Uterus (tissue), 4 donors: ENCODE results near the gene ZNF467. TPM values are rescaled to one million over a fixed set of nuclear protein-coding genes. Genes with fewer than 3 reads are reported as not detected.

Experiments
- DNase-seq, 2 donors: peaks; one replicate each; pipeline ENCODE4 v3.0.0-alpha.2; 2019 to 2020
- H3K27ac ChIP-seq, 2 donors: fragments of 200-600 bp; sonication (generic); 1 replicate in 1 of 2; 2 replicates in 1 of 2; pipeline ENCODE4 v1.5.1; 2016 to 2018
- H3K27me3 ChIP-seq, 2 donors: fragments of 200-600 bp; sonication (generic); one replicate each; pipeline ENCODE4 v1.5.1; 2018 to 2019; ENCODE audit warnings: control low read depth in 1 of 2
- H3K36me3 ChIP-seq, 2 donors: fragments of 200-600 bp; sonication (generic); one replicate each; pipeline ENCODE4 v1.5.1; 2019; ENCODE audit warnings: control low read depth in 1 of 2
- H3K4me1 ChIP-seq, 2 donors: fragments of 200-600 bp; sonication (generic); one replicate each; pipeline ENCODE4 v1.5.1; 2018 to 2019; ENCODE audit warnings: control low read depth in 1 of 2
- H3K4me3 ChIP-seq, 2 donors: fragments of 200-600 bp; sonication (generic); 1 replicate in 1 of 2; 2 replicates in 1 of 2; pipeline ENCODE4 v1.5.1; 2018 to 2019; ENCODE audit warnings: mild to moderate bottlenecking in 1 of 2
- H3K9me3 ChIP-seq, 2 donors: fragments of 200-600 bp; sonication (generic); one replicate each; pipeline ENCODE4 v1.5.1; 2019; ENCODE audit warnings: control low read depth in 1 of 2
- CTCF ChIP-seq, 4 experiments: fragments of 200-600 bp in 2 of 4; fragments of 450-650 bp in 2 of 4; sonication (generic) in 2 of 4; IDR thresholded peaks; one replicate each; pipeline ENCODE4 v1.5.1; 2016 to 2019; ENCODE audit warnings: antibody characterized with exemption in 4 of 4, mild to moderate bottlenecking in 2 of 4, moderate library complexity in 1 of 4
- POLR2A ChIP-seq, 2 donors: fragments of 450-650 bp; IDR thresholded peaks; one replicate each; pipeline ENCODE4 v1.6.1; 2016; ENCODE audit warnings: antibody characterized with exemption in 2 of 2, mild to moderate bottlenecking in 1 of 2, moderate library complexity in 1 of 2
- intact Hi-C: fragments of 100-400 bp; cut with DNase I; formaldehyde crosslinking; loops from one replicate; pipeline ENCODE4 v1.15.1; 2023; ENCODE audit warnings: low total_unique reads
- total RNA-seq, 4 donors: library from RNA; depleted of rRNA in 3 of 4; stranded (reverse); fragments of >200 nt in 3 of 4; gene quantifications; one replicate each; pipeline versions ENCODE4 v1.1.0 to v1.2.4, GENCODE V29; 2014 to 2023
- donor health status: DM: yes; HTN: yes; CAD: no.

ZNF467 gene
- total RNA-seq, 4 donors from 2014 or later: 5.2 to 23.6 (median 14.3) TPM

GRCh38 chr7:149723795-149724495, 49.4 kb downstream of the ZNF467 start:
- Histone ChIP-seq H3K27me3 (no peaks in the 10 kb centered on the region), H3K36me3 (no peaks in the 10 kb centered on the region), H3K27ac (no peak overlapping the region), H3K4me3 (no peak overlapping the region), H3K4me1 (no peaks in the 10 kb centered on the region), H3K9me3 (no peaks in the 10 kb centered on the region)
- intact Hi-C loops: no loop called here
- DNase-seq: no peak
- TF ChIP-seq CTCF (IDR thresholded peaks at IDR 0.05) (no peak), POLR2A (IDR thresholded peaks at IDR 0.05) (no peak)

- TF ChIP-seq POLR2A (IDR thresholded peaks at IDR 0.05) (no peak), CTCF (IDR thresholded peaks at IDR 0.05) (no peak)
- no peaks in the 10 kb centered on the region for H3K4me1 ChIP-seq
- DNase-seq: no peak
- no peak overlapping the region for H3K27ac ChIP-seq
- no peak overlapping the region for H3K4me3 ChIP-seq
- H3K9me3 ChIP-seq: no peaks in the 10 kb centered on the region
- no peaks in the 10 kb centered on the region for H3K36me3 ChIP-seq
- H3K27me3 ChIP-seq: no peaks in the 10 kb centered on the region
- intact Hi-C loops: no loop called here
Measured at GRCh38 chr7:149723082-149723767, 50.2 kb downstream of the ZNF467 start.

GRCh38 chr7:149722356-149722957, 50.9 kb downstream of the ZNF467 start:
- Histone ChIP-seq H3K4me3 (no peak overlapping the region), H3K36me3 (no peaks in the 10 kb centered on the region), H3K9me3 (no peaks in the 10 kb centered on the region), H3K27me3 (no peaks in the 10 kb centered on the region), H3K4me1 (no peaks in the 10 kb centered on the region), H3K27ac (no peak overlapping the region)
- intact Hi-C loops: no loop called here
- no peak for DNase-seq
- TF ChIP-seq CTCF (IDR thresholded peaks at IDR 0.05) (no peak), POLR2A (IDR thresholded peaks at IDR 0.05) (no peak)

GRCh38 chr7:149721084-149721601, 52.2 kb downstream of the ZNF467 start:
- no peak for DNase-seq
- no peaks in the 10 kb centered on the region for H3K36me3 ChIP-seq
- TF ChIP-seq POLR2A (IDR thresholded peaks at IDR 0.05) (no peak), CTCF (IDR thresholded peaks at IDR 0.05) (no peak)

More at GRCh38 chr7:149721084-149721601, 52.2 kb downstream of the ZNF467 start:
- Histone ChIP-seq H3K4me3 (no peak overlapping the region), H3K9me3 (no peaks in the 10 kb centered on the region), H3K27ac (no peak overlapping the region), H3K4me1 (no peaks in the 10 kb centered on the region), H3K27me3 (no peaks in the 10 kb centered on the region)
- intact Hi-C loops: no loop called here
